Measurements from ENCODE around the gene SMYD3. TPM values are rescaled to one million over a fixed set of nuclear protein-coding genes. Genes with fewer than 3 reads are reported as not detected.

The SMYD3 gene
- total and polyA plus RNA-seq, 8 donors, result 20.4 to 35.1 (median 24.3) TPM

DNA sequence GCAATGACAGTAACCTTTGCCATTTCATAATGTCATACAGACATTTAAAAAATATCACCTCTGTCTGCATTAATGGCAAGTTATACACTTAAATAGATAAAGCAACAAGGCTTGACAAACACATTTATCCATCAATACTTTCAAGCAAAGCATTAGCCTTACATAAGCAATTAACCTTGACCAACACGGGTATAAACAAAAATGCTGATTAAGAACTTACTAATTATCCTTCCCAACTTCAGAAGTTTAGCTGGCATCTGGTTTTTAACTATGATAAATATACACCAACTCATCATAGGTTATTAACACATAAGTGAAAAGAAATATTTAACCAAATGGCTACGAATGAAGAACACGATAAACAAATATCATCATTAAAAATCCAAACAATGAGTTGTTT is 188.5 kb downstream of the SMYD3 start:
- DNase-seq, result no peak
- no peaks in the 10 kb centered on the region for H3K27me3 ChIP-seq
- H3K4me1 ChIP-seq, result no peaks in the 10 kb centered on the region
- H3K9me3 ChIP-seq, result no peaks in the 10 kb centered on the region
- no peak overlapping the region for H3K4me3 ChIP-seq
- no peaks in the 10 kb centered on the region for H3K36me3 ChIP-seq
- H3K27ac ChIP-seq, result no peak overlapping the region
- ATAC-seq, result no peak
- TF ChIP-seq, protein P1, sequence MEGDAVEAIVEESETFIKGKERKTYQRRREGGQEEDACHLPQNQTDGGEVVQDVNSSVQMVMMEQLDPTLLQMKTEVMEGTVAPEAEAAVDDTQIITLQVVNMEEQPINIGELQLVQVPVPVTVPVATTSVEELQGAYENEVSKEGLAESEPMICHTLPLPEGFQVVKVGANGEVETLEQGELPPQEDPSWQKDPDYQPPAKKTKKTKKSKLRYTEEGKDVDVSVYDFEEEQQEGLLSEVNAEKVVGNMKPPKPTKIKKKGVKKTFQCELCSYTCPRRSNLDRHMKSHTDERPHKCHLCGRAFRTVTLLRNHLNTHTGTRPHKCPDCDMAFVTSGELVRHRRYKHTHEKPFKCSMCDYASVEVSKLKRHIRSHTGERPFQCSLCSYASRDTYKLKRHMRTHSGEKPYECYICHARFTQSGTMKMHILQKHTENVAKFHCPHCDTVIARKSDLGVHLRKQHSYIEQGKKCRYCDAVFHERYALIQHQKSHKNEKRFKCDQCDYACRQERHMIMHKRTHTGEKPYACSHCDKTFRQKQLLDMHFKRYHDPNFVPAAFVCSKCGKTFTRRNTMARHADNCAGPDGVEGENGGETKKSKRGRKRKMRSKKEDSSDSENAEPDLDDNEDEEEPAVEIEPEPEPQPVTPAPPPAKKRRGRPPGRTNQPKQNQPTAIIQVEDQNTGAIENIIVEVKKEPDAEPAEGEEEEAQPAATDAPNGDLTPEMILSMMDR (IDR thresholded peaks at IDR 0.05), result no peak
- intact Hi-C loops (cut with DNase I), result no loop called here

DNA sequence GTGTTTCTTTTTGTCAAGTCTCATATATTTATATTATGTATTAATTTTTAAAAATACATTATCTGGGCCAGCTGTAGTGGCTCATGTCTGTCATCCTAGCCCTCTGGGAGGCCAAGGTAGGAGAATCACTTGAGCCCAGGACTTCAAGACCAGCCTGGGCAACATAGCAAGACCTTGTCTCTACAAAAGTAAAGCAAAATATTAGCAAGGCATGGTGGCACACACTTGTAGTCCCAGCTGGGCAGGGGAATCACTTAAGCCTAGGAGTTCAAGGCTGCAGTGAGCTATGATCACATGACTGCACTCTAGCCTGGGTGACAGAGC is 189.1 kb downstream of the SMYD3 start:
- Histone ChIP-seq H3K4me1 (no peaks in the 10 kb centered on the region), H3K27me3 (no peaks in the 10 kb centered on the region), H3K27ac (no peak overlapping the region), H3K4me3 (no peak overlapping the region), H3K36me3 (no peaks in the 10 kb centered on the region), H3K9me3 (no peaks in the 10 kb centered on the region)
- intact Hi-C loops (cut with DNase I), result no loop called here
- TF ChIP-seq, protein P1 (IDR thresholded peaks at IDR 0.05), result no peak
- DNase-seq (no peak), ATAC-seq (no peak)

DNA sequence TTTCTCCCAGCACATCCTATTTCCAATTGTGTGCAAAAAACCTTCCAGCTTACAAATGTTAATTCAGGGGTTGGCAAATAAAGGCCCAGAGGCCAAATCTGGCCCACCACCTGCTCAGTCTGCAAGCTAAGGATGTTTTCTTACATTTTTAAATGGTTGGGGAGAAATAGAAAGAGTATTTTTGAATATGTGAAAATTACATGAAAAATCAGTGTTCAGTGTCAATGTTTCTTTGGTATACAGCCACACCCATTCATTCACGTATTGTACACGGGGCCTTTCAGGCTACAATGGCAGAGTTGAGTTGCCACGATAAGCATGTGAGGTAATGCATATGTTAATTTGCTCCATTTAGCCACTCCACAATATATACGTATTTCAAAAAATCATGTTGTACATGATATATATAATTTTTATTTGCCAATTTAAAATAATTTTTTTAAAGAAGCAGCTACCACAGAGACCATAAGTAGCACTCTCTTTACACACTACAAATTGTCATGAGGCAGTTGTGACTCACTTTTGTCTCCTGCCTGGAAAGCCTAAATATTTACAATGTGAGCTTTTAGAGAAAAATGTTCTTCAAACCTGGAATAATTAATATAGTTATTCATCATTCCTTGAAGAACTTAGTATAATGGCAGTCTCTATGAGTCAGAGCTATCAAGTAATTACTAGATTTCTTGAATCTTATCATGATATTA is 189.6 kb downstream of the SMYD3 start:
- no peaks in the 10 kb centered on the region for H3K4me1 ChIP-seq
- intact Hi-C loops (cut with DNase I), result no loop called here
- no peak overlapping the region for H3K27ac ChIP-seq
- no peaks in the 10 kb centered on the region for H3K36me3 ChIP-seq
- ATAC-seq (no peak), DNase-seq (no peak)
- TF ChIP-seq, protein P1 (IDR thresholded peaks at IDR 0.05), result no peak
- no peaks in the 10 kb centered on the region for H3K27me3 ChIP-seq
- H3K4me3 ChIP-seq, result no peak overlapping the region
- no peaks in the 10 kb centered on the region for H3K9me3 ChIP-seq

DNA sequence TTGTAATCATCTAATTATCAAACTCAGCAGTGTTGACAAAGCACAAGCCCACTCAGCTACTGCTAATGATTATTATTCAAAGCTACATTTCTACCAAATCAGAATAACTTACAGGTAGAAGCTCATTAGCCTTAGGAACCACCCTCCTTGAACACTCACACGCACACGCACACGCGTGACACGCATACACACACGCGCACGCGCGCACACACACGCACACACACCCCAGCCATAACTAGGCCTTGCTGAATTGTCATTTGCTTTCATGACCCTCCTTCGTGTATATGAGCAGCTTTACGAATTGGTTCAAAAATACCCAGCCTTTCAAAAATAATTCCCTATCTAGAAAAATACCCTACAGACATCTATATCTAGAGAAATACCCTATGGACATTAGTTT is 195.6 kb downstream of the SMYD3 start:
- TF ChIP-seq, protein P1 (IDR thresholded peaks at IDR 0.05), result no peak
- H3K27me3 ChIP-seq, result no peaks in the 10 kb centered on the region
- ATAC-seq (no peak), DNase-seq (no peak)
- no peak overlapping the region for H3K4me3 ChIP-seq
- intact Hi-C loops (cut with DNase I), result no loop called here
- no peaks in the 10 kb centered on the region for H3K9me3 ChIP-seq
- H3K4me1 ChIP-seq, result no peaks in the 10 kb centered on the region
- no peak overlapping the region for H3K27ac ChIP-seq
- H3K36me3 ChIP-seq, result no peaks in the 10 kb centered on the region

DNA sequence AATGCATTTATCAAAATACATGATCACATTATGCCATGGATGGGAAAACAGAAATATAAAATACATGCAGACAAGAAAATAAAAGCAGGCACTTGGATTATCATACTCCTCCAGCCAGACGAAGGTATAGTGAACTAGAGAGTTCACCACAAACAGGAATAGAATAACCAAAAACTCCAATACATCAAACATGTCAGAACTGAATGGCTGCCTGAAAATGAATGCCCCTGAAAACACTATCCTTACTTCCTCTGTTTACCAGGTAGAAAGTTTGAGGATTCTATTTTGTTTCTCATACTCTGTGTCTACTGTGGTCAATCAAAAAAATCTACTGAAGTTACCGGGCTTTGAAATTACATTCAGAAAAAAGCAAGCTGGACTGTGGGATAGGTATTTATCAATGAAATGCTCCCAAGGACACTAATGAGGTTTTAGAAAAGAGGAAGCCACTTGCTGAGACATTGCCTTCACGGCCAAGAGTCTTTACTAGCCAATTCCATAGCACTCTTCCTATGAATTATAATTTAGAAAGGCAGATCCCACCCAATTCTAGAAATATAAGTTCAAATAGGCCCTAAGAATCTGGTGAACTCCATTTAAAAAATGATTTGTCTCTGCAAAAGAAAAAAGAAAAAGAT is 197.7 kb downstream of the SMYD3 start:
- ATAC-seq (no peak), DNase-seq (no peak)
- H3K9me3 ChIP-seq, result no peaks in the 10 kb centered on the region
- no peak overlapping the region for H3K4me3 ChIP-seq
- no peaks in the 10 kb centered on the region for H3K27me3 ChIP-seq
- no peaks in the 10 kb centered on the region for H3K4me1 ChIP-seq
- TF ChIP-seq, protein P1 (IDR thresholded peaks at IDR 0.05), result no peak
- intact Hi-C loops (cut with DNase I), result no loop called here
- no peak overlapping the region for H3K27ac ChIP-seq
- H3K36me3 ChIP-seq, result no peaks in the 10 kb centered on the region
